CD4-positive, CD25-positive, alpha-beta regulatory T cell (primary cell): ENCODE results near the gene SPNS2. TPM values are rescaled to one million over a fixed set of nuclear protein-coding genes. Genes with fewer than 3 reads are reported as not detected.

ENCODE experiments used
- ATAC-seq, 2 donors: fragments of 150-1000 bp; cut with Tn5 transposase; one replicate each; pipeline ENCODE4 v1.10.0; 2021; ENCODE audit warnings: low read depth in 2 of 2, moderate number of reproducible peaks in 2 of 2, moderate library complexity in 1 of 2
- DNase-seq, 3 donors: peaks; one replicate each; pipeline versions ENCODE4 v3.0.0 to v3.0.0-alpha.2; 2012 to 2022; ENCODE audit warnings: mixed read lengths in 1 of 3
- H3K27ac ChIP-seq: one replicate; pipeline ENCODE4 v1.7.0; 2013; ENCODE audit warnings: mild to moderate bottlenecking, low read length; ENCODE audit not compliant: insufficient read depth, poor library complexity, severe bottlenecking
- H3K27me3 ChIP-seq: one replicate; pipeline ENCODE4 v1.7.0; 2013; ENCODE audit warnings: low read length; ENCODE audit not compliant: control insufficient read depth, insufficient read depth
- H3K36me3 ChIP-seq: one replicate; pipeline ENCODE4 v1.7.0; 2013; ENCODE audit warnings: mild to moderate bottlenecking, low read length, moderate library complexity; ENCODE audit not compliant: control insufficient read depth, insufficient read depth
- H3K4me1 ChIP-seq: 2 replicates; pipeline ENCODE4 v1.7.0; 2013; ENCODE audit warnings: mild to moderate bottlenecking, low read length; ENCODE audit not compliant: insufficient read depth, control insufficient read depth, poor library complexity, severe bottlenecking
- H3K4me3 ChIP-seq: one replicate; pipeline ENCODE4 v1.7.0; 2013; ENCODE audit warnings: low read depth, mild to moderate bottlenecking, low read length, moderate library complexity
- H3K9me3 ChIP-seq, 2 experiments: 1 replicate in 1 of 2; 2 replicates in 1 of 2; pipeline ENCODE4 v1.7.0; 2013; ENCODE audit warnings: low read length in 2 of 2, mild to moderate bottlenecking in 1 of 2, moderate library complexity in 1 of 2; ENCODE audit not compliant: control insufficient read depth in 2 of 2
- H3K27ac Mint-ChIP-seq, 3 donors: one replicate each; pipeline ENCODE4 v1.8.0; 2020 to 2022; ENCODE audit warnings: mild to moderate bottlenecking in 3 of 3, mixed read lengths in 3 of 3, moderate library complexity in 2 of 3
- H3K27me3 Mint-ChIP-seq: one replicate; pipeline ENCODE4 v1.8.0; 2022; ENCODE audit warnings: mild to moderate bottlenecking, mixed read lengths
- H3K36me3 Mint-ChIP-seq: one replicate; pipeline ENCODE4 v1.8.0; 2020; ENCODE audit warnings: mixed read lengths
- H3K4me1 Mint-ChIP-seq, 4 donors: one replicate each; pipeline ENCODE4 v1.8.0; 2020 to 2022; ENCODE audit warnings: mixed read lengths in 4 of 4, mild to moderate bottlenecking in 1 of 4
- H3K4me3 Mint-ChIP-seq, 4 donors: one replicate each; pipeline ENCODE4 v1.8.0; 2020 to 2022; ENCODE audit warnings: mild to moderate bottlenecking in 4 of 4, mixed read lengths in 4 of 4, moderate library complexity in 3 of 4
- H3K9me3 Mint-ChIP-seq, 7 donors: one replicate each; pipeline ENCODE4 v1.8.0; 2020 to 2022; ENCODE audit warnings: mixed read lengths in 7 of 7, mild to moderate bottlenecking in 3 of 7, moderate library complexity in 2 of 7
- polyA plus RNA-seq, 4 donors: library from polyadenylated mRNA; unstranded; fragments of 300-500 nt; fragmentation: Illumina TruSeq; gene quantifications; one replicate each; pipeline ENCODE4 v1.2.3, GENCODE V29; 2021
- total RNA-seq: library from RNA; stranded (reverse); gene quantifications from one replicate; pipeline ENCODE4 v1.2.3, GENCODE V29; 2022

Gene SPNS2
- total and polyA plus RNA-seq, 5 donors from 2014 or later = 0.94 TPM; not detected in 4

GRCh38 chr17:4465786-4466185 is 32.9 kb upstream of the SPNS2 start:
- H3K4me1 ChIP-seq = no peaks in the 10 kb centered on the region
- H3K9me3 Mint-ChIP-seq = peaks cover 0 to 4% (median 2%) of the 10 kb centered on the region in 7 donors
- no peak overlapping the region for H3K4me3 ChIP-seq
- ATAC-seq = no peak
- no peaks in the 10 kb centered on the region for H3K36me3 ChIP-seq
- no peak overlapping the region for H3K27ac Mint-ChIP-seq
- no peak overlapping the region for H3K27ac ChIP-seq
- DNase-seq = no peak
- H3K4me1 Mint-ChIP-seq = peaks cover 0 to 1% (median 0%) of the 10 kb centered on the region in 4 donors
- no peaks in the 10 kb centered on the region for H3K27me3 Mint-ChIP-seq
- no peak overlapping the region for H3K4me3 Mint-ChIP-seq
- H3K9me3 ChIP-seq = peaks cover under 1 to 1% of the 10 kb centered on the region in 2 experiments
- H3K36me3 Mint-ChIP-seq = peaks cover under 1% of the 10 kb centered on the region
- no peaks in the 10 kb centered on the region for H3K27me3 ChIP-seq

GRCh38 chr17:4467287-4467686 is 31.4 kb upstream of the SPNS2 start:
- no peaks in the 10 kb centered on the region for H3K27me3 ChIP-seq
- H3K27ac ChIP-seq = no peak overlapping the region
- H3K27ac Mint-ChIP-seq = no peak overlapping the region
- H3K36me3 Mint-ChIP-seq = no peaks in the 10 kb centered on the region
- no peak overlapping the region for H3K4me3 ChIP-seq
- DNase-seq = no peak
- peaks cover 0 to 3% (median 0%) of the 10 kb centered on the region in 7 donors for H3K9me3 Mint-ChIP-seq
- ATAC-seq = no peak
- no peaks in the 10 kb centered on the region for H3K36me3 ChIP-seq
- no peak overlapping the region for H3K4me3 Mint-ChIP-seq
- no peaks in the 10 kb centered on the region for H3K4me1 Mint-ChIP-seq
- no peaks in the 10 kb centered on the region for H3K9me3 ChIP-seq
- H3K27me3 Mint-ChIP-seq = no peaks in the 10 kb centered on the region
- no peaks in the 10 kb centered on the region for H3K4me1 ChIP-seq

DNA sequence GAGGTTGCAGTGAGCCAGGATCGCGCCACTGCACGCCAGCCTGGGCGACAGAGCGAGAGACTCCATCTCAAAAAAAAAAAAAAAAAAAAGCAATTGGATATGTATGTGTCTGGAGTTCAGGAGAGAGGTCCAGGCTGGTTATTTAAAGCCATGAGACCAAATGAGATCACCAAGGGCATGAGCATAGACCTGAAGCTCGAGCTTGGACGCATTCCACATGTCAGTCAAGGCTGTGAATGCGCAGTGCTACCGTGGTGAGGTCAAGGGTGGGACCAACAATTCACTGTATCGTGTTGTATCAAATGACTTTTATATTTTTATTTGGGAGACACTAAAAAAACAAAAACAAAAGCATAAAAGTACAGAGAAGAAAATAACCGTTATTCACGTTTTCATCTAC is 29.1 kb upstream of the SPNS2 start:
- H3K27me3 Mint-ChIP-seq = no peaks in the 10 kb centered on the region
- H3K9me3 Mint-ChIP-seq = no peaks in the 10 kb centered on the region
- H3K4me3 Mint-ChIP-seq = no peak overlapping the region
- no peak for ATAC-seq
- DNase-seq = no peak
- no peaks in the 10 kb centered on the region for H3K4me1 Mint-ChIP-seq
- Histone ChIP-seq H3K27ac (no peak overlapping the region), H3K9me3 (no peaks in the 10 kb centered on the region), H3K36me3 (no peaks in the 10 kb centered on the region), H3K4me3 (no peak overlapping the region), H3K4me1 (no peaks in the 10 kb centered on the region), H3K27me3 (no peaks in the 10 kb centered on the region)
- no peaks in the 10 kb centered on the region for H3K36me3 Mint-ChIP-seq
- H3K27ac Mint-ChIP-seq = no peak overlapping the region

- no peak for ATAC-seq
- Mint-ChIP-seq H3K4me1 (peaks cover 0 to 6% (median under 1%) of the 10 kb centered on the region in 4 donors), H3K27me3 (no peaks in the 10 kb centered on the region), H3K27ac (no peak overlapping the region), H3K4me3 (no peak overlapping the region), H3K9me3 (no peaks in the 10 kb centered on the region), H3K36me3 (no peaks in the 10 kb centered on the region)
- no peaks in the 10 kb centered on the region for H3K9me3 ChIP-seq
- H3K27ac ChIP-seq = no peak overlapping the region
- H3K36me3 ChIP-seq = no peaks in the 10 kb centered on the region
- no peak overlapping the region for H3K4me3 ChIP-seq
- no peaks in the 10 kb centered on the region for H3K4me1 ChIP-seq
- no peak for DNase-seq
- H3K27me3 ChIP-seq = no peaks in the 10 kb centered on the region
Observed at GRCh38 chr17:4472286-4472685, 26.4 kb upstream of the SPNS2 start.

DNA sequence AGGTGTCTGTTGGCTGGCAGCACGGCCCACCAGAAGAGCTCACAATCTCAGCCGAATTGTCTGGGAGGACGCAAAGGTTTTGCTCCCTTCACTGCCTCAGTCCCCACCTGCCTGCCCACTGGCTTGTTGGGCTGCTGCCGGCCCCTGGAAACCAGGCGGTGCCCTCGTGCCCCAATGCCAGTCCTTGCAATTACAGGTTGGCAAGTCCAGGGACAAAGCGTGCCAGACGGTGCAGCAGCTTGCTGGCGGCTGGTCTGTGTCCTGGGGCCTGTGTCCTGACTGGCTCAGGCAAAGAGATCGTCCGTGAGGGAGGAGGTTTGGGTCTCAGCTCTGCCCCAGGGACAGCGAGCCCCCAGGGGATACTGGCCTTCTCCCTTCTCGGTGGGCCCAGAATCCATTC is 24.6 kb upstream of the SPNS2 start:
- Histone ChIP-seq H3K27ac (no peak overlapping the region), H3K36me3 (no peaks in the 10 kb centered on the region), H3K4me3 (no peak overlapping the region), H3K27me3 (no peaks in the 10 kb centered on the region), H3K4me1 (no peaks in the 10 kb centered on the region), H3K9me3 (no peaks in the 10 kb centered on the region)
- H3K4me1 Mint-ChIP-seq = peaks cover 0 to 6% (median under 1%) of the 10 kb centered on the region in 4 donors
- ATAC-seq = no peak
- no peak overlapping the region for H3K27ac Mint-ChIP-seq
- H3K4me3 Mint-ChIP-seq = no peak overlapping the region
- no peak for DNase-seq
- no peaks in the 10 kb centered on the region for H3K9me3 Mint-ChIP-seq
- no peaks in the 10 kb centered on the region for H3K27me3 Mint-ChIP-seq
- no peaks in the 10 kb centered on the region for H3K36me3 Mint-ChIP-seq

DNA sequence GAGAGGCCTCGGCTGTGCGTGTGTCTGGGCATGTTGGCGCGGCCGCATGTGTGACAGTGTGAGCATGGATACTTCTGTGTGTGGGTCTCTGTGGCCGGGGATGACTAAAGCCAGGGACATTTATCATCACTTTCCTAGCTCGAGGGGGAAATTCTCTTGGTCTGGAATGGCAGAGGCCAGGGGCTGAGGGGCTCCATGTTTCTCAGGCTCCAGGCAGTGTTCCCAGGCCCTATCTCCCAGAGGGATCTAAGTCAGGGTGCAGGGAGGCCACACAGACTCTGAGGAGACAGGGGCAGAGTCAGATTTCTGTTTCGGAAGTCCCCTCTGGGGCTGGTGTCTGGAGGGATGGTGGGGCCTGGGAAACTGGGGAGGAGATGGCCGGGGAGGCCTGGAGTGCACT is 23.7 kb upstream of the SPNS2 start:
- Mint-ChIP-seq H3K4me1 (peaks cover 0 to 10% (median under 1%) of the 10 kb centered on the region in 4 donors), H3K36me3 (no peaks in the 10 kb centered on the region), H3K4me3 (no peak overlapping the region), H3K9me3 (no peaks in the 10 kb centered on the region), H3K27me3 (no peaks in the 10 kb centered on the region), H3K27ac (peak overlapping the region in 1 of 3 donors; percentile 73)
- H3K9me3 ChIP-seq = no peaks in the 10 kb centered on the region
- no peak overlapping the region for H3K27ac ChIP-seq
- peaks cover 3% of the 10 kb centered on the region for H3K4me1 ChIP-seq
- H3K36me3 ChIP-seq = no peaks in the 10 kb centered on the region
- no peaks in the 10 kb centered on the region for H3K27me3 ChIP-seq
- ATAC-seq (no peak), DNase-seq (no peak)
- no peak overlapping the region for H3K4me3 ChIP-seq

GRCh38 chr17:4475463-4475862 is 23.2 kb upstream of the SPNS2 start:
- no peak for ATAC-seq
- H3K4me3 Mint-ChIP-seq = no peak overlapping the region

DNA sequence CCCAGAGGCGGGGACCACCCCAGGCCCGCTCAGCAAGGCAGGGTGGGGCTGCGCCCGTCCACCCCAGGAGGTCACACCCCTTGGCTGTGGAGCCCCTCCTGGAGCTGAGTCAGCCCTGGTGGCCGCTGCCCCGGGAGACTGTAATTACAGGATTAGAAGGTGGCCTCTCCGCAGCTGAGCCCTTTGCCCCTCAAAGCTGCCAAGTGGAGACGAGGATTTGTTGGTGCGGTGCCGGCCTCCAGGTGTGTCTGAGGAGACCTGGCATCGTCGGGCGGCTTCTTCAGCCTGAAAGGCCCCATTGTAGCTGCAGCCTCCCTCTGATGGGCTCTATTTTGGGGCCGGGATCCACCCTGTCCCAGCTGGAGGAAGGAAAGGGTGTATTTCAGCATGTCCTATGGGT is 22.7 kb upstream of the SPNS2 start:
- Histone ChIP-seq H3K27me3 (no peaks in the 10 kb centered on the region), H3K36me3 (no peaks in the 10 kb centered on the region), H3K4me3 (no peak overlapping the region), H3K9me3 (no peaks in the 10 kb centered on the region), H3K27ac (no peak overlapping the region), H3K4me1 (peaks cover 14% of the 10 kb centered on the region)
- no peak for ATAC-seq
- no peaks in the 10 kb centered on the region for H3K9me3 Mint-ChIP-seq
- no peaks in the 10 kb centered on the region for H3K27me3 Mint-ChIP-seq
- no peak overlapping the region for H3K27ac Mint-ChIP-seq
- no peak for DNase-seq
- no peaks in the 10 kb centered on the region for H3K36me3 Mint-ChIP-seq
- no peak overlapping the region for H3K4me3 Mint-ChIP-seq
- H3K4me1 Mint-ChIP-seq = peaks cover 0 to 19% (median 4%) of the 10 kb centered on the region in 4 donors

More at GRCh38 chr17:4475463-4475862, 23.2 kb upstream of the SPNS2 start:
- Histone ChIP-seq H3K36me3 (no peaks in the 10 kb centered on the region), H3K4me1 (peaks cover 8% of the 10 kb centered on the region), H3K27me3 (no peaks in the 10 kb centered on the region), H3K27ac (no peak overlapping the region), H3K4me3 (no peak overlapping the region), H3K9me3 (no peaks in the 10 kb centered on the region)
- no peaks in the 10 kb centered on the region for H3K36me3 Mint-ChIP-seq
- DNase-seq = no peak
- peaks cover 0 to 14% (median under 1%) of the 10 kb centered on the region in 4 donors for H3K4me1 Mint-ChIP-seq
- no peak overlapping the region for H3K27ac Mint-ChIP-seq
- H3K9me3 Mint-ChIP-seq = no peaks in the 10 kb centered on the region
- no peaks in the 10 kb centered on the region for H3K27me3 Mint-ChIP-seq
